C4-2B (cell line): ENCODE results near the gene RPL14.

ENCODE experiments used
- ZFX ChIP-seq: fragments of 450-650 bp; IDR thresholded peaks from 2 replicates; pipeline ENCODE4 v1.6.1; 2017
- TF ChIP-seq, protein P1 (sequence below): fragments of 450-650 bp; conservative IDR thresholded peaks from 2 replicates; pipeline ENCODE4 v1.5.1; 2017; ENCODE audit warnings: mild to moderate bottlenecking

DNA sequence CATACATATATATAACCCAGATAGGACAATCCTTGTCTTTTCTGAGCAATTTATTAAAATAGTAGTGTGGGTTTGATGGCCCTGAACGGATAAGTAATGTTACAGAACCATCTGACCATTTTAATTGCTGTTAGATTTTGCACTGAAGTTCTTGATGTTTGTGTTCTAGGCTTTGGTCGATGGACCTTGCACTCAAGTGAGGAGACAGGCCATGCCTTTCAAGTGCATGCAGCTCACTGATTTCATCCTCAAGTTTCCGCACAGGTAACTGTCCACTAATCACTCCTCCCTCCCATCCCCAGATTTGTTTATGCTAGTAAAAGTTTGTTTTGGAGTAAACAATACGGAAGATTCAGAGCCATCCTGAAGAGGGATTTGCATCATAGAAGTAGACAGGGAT is 1.3 kb downstream of the RPL14 start:
- TF ChIP-seq, protein P1, sequence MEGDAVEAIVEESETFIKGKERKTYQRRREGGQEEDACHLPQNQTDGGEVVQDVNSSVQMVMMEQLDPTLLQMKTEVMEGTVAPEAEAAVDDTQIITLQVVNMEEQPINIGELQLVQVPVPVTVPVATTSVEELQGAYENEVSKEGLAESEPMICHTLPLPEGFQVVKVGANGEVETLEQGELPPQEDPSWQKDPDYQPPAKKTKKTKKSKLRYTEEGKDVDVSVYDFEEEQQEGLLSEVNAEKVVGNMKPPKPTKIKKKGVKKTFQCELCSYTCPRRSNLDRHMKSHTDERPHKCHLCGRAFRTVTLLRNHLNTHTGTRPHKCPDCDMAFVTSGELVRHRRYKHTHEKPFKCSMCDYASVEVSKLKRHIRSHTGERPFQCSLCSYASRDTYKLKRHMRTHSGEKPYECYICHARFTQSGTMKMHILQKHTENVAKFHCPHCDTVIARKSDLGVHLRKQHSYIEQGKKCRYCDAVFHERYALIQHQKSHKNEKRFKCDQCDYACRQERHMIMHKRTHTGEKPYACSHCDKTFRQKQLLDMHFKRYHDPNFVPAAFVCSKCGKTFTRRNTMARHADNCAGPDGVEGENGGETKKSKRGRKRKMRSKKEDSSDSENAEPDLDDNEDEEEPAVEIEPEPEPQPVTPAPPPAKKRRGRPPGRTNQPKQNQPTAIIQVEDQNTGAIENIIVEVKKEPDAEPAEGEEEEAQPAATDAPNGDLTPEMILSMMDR = no peak
- TF ChIP-seq ZFX = no peak
